ENCODE results near the gene HYAL1.
"Not testable (repeated sequence)": the region's sequence is repeated elsewhere in the genome, so short reads cannot be mapped to it uniquely, and the experiment has no call there.

The HYAL1 gene

DNA sequence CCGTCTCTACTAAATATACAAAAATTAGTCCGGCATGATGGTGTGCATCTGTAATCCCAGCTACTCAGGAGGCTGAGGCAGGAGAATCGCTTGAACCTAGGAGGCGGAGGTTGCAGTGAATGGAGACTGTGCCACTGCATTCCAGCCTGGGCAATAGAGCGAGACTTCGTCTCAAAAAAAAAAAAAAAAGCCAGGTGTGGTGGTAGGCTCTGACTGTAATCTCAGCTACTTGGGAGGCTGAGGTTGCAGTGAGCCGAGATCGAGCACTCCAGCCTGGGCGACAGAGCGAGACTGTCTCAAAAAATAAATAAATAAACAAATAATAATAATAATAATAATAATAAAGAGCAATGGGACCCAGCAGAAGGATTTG lies 30.9 kb downstream of the HYAL1 start:
- DNase-seq = not testable (repeated sequence)

GRCh38 chr3:50271314-50271936 lies 31.9 kb downstream of the HYAL1 start:
- DNase-seq = no peak

DNA sequence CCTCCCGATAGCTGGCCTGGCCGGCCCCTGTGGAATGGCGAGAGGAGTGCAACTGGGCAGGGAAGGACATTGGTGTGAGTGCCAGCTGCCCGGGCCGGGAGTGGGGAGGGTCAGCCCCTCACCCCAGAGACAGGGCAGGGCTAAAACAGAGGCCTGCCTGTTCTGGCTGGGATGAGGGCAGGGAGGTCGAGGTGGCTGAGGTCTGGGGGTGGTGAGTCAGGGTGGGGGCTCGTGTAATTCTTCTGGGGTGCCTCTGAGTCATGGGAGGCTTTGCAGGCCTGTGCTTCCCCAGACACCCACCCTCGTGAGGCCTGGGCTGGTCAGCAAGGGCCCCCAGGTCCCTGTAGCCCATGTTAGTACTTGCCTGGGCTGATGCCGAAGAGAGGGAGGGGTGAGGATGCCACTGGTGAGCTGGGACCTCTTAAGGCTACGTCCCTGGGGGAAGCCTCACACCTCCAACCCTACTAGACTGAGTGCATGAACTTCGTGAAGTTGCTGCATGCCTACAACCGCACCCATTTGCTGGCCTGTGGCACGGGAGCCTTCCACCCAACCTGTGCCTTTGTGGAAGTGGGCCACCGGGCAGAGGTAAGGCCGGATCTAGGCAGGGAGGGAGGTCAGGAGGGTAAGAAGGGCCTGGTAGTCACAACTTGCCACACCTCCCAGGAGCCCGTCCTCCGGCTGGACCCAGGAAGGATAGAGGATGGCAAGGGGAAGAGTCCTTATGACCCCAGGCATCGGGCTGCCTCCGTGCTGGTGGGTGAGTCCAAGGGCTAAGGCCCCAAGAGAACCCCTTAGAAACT lies 32.8 kb downstream of the HYAL1 start:
- no peak for DNase-seq

GRCh38 chr3:50269977-50270413 lies 33.4 kb downstream of the HYAL1 start:
- DNase-seq = no peak

DNA sequence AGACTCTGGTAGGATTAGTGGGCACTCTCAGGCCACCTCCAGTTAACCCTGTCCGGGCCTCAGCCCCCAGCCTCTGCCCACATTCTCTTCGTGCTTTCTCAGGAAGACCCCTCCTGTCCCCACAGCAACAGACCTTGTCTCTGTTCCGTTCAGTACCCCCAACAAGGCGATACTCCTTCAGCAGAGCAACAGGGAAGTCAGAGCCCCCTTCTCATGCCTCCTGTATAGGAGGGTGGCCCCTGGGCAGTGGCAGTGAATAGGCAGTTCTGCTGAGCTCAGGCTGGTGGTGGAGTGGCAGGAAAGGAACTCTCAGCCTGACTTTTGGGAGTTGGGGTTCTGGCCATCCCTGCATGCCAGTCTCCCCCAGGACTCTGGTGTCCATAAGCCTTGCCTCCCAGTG lies 33.9 kb downstream of the HYAL1 start:
- no peak for DNase-seq

DNA sequence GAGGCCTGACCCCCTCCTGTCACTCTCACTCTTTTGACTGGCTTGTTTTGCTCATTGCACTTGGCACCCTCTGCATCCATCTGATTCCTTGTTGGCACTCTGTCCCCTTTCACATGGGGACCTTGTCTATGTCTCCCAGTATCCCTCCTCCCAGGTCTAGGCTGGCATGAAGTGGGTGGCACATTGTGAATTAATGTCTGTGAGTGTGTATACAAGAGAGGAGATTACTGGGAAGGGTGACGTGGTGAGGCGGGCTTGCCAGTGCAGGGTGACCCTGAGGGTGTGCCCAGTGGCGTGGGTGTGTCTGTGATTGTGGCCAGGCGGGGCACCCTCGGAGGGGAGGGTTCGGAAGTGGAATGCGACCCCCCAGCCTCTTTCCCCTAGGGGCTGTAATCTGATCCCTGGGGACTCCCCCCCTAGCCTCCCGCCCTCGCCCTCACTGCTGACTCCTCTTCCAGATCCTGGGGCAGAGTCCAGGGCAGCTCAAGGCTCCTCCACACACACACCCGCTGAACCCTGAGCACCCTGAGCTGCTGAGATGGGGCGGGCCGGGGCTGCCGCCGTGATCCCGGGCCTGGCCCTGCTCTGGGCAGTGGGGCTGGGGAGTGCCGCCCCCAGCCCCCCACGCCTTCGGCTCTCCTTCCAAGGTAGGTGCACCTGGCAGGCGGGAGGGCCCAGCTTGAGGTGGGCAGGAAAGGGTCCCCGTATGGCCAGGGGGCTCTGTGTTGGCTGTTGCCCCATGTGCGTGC lies 34.5 kb downstream of the HYAL1 start, which contains the start of gene SEMA3B:
Gene SEMA3B (plus strand): TSS at position 445 of the 749 bp plus-strand sequence. CDS start 94 bp downstream, at position 539.
- DNase-seq = no peak

GRCh38 chr3:50268276-50268675 lies 35.1 kb downstream of the HYAL1 start:
- DNase-seq = no peak

- no peak for DNase-seq
These were observed 36.0 kb downstream of the HYAL1 start for GRCh38 chr3:50267280-50267913.

GRCh38 chr3:50266836-50267235 lies 36.5 kb downstream of the HYAL1 start:
- DNase-seq = no peak

GRCh38 chr3:50266017-50266416 lies 37.4 kb downstream of the HYAL1 start:
- no peak for DNase-seq

DNA sequence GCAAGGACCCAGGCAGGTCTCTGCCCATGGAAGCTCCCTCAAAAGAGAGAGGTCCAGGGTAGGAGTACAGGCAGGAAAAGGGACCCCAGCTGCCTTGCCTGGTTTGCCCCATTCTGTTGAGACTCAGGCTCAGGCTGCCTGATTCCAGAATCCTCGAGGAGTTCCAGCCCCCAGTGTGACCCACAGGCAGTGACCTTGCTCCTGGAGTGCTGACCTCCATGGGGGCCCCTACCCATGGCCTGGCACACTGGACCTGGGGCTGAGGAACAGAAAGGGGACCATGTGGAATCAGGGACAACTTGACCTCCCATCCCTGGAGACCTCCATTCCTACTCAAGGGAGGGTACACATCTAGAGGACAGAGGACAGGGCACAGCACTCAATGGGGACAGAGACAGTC lies 37.8 kb downstream of the HYAL1 start:
- no peak for DNase-seq

DNA sequence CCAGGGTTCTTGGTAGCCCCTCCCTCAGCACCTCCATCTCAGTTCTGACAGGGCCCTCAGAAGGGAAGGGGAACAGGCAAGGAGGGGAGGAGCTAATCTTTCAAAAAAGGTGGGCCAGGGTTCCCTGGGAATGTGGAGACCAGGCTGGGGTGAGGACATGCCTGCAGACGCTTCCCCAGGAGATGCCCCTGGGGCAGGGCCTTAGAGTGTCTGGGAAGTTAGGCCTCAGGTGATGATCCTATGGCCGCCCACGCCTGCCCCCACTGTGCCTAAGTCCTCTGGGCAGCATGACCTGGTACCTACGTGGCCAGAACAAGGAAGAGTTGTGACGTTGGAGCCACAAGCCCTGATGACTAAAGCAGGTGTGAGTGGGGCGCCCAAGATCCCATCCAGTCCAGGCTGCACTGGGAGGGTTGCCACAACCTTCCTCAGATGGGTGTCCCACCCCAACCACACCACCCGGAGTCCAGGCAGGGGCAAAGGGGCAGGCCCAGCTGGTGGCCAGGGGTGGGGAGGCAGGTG lies 38.3 kb downstream of the HYAL1 start:
- DNase-seq = no peak

DNA sequence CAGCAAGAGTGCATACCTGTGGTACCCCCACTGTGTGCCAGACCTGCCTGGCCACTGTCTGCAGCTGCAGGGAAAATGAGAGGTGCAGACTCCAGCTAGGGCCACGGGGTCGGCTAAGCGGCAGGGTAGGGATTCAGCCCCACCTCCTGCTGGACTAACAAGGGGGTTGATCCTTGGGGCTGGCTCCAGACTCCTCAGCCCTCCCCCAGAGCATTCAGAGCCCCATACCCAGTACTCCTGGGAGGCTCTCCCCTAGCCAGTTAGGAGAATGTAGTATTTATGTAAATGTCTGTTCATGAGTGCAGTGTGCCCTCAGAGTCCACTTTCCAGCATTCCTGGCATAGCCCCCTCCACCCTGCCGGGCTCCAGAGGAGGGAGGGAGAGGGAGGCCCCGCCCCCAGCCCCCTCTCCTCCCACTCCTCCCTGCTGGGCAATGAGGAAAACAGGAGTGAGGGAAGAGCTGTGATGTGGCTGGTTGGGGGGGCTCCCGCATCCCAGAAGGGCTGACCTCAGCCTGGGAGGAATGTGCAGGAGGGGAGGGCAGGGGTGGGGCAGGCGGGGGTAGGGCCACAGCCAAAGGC lies 38.9 kb downstream of the HYAL1 start:
- no peak for DNase-seq

- DNase-seq = no peak
These were observed 39.6 kb downstream of the HYAL1 start for GRCh38 chr3:50263478-50264382.

GRCh38 chr3:50262778-50263177 lies 40.6 kb downstream of the HYAL1 start:
- DNase-seq = no peak

- not testable (repeated sequence) for DNase-seq
These were observed 41.2 kb downstream of the HYAL1 start for GRCh38 chr3:50262200-50262599.

GRCh38 chr3:50261505-50261904 lies 41.9 kb downstream of the HYAL1 start:
- no peak for DNase-seq

- DNase-seq = no peak
These were observed 42.4 kb downstream of the HYAL1 start for GRCh38 chr3:50260942-50261441.

GRCh38 chr3:50260027-50260941 lies 43.1 kb downstream of the HYAL1 start:
- peak; percentile 95 for DNase-seq

- no peak for DNase-seq
These were observed 43.8 kb downstream of the HYAL1 start for GRCh38 chr3:50259432-50260026.

All from activated effector memory CD4-positive, alpha-beta T cell treated with anti-CD3 and anti-CD28 coated beads, Interleukin-2, amount 50 U/mL, for 16 hours (primary cell).